ENCODE measurements around the gene GLCE. TPM values are rescaled to one million over a fixed set of nuclear protein-coding genes. Genes with fewer than 3 reads are reported as not detected.
"Not testable (repeated sequence)": the region's sequence is repeated elsewhere in the genome, so short reads cannot be mapped to it uniquely, and the experiment has no call there.

GLCE gene
- total and polyA plus RNA-seq, 4 donors = 6.8 to 26.3 (median 13.7) TPM

DNA sequence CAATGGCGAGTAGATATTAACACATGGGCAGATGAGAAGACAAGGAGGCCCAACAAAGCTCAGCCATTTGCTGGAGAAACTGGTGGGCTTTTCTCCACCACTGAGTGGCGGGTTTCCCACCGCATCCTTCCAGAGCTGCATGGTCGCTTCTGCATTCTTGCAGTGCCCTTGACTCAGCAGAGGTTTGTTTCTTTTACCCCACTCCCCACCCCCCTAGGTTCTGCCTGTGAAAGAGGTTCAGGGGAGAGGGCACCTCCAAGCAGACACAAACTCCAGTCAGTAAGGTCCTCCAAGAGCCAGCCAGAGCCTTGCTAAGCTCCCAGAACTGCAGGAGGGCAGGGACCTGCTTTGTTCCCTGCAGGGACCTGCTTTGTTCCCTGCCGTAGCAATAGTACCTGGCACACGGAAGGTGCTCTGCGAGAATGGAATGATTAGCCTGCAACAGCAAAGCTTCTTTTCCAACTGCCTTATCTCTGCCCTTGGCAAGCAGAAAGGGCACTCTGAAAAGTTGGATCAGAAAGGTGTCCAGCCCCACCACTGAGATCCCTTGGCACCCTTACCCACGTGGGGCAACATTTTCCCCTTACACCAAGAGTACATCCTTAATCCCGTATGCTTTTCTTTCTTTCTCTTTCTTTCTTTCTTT lies 139.6 kb downstream of the GLCE start:
- TF ChIP-seq SP1 (IDR thresholded peaks at IDR 0.05) (no peak), RAD21 (IDR thresholded peaks at IDR 0.05) (no peak), TAF1 (conservative IDR thresholded peaks at IDR 0.05) (no peak), JUND (IDR thresholded peaks at IDR 0.05) (no peak), NR2F2 (IDR thresholded peaks at IDR 0.05) (no peak)
- no peak for DNase-seq (ENCODE audit: low spot score)
- no peaks in the 10 kb centered on the region for H3K36me3 ChIP-seq (ENCODE audit: control insufficient read depth in 4 of 4, insufficient read depth in 3 of 4, low read depth in 1 of 4, low read length in 3 of 4)
- no peak overlapping the region for H3K9ac ChIP-seq (ENCODE audit: low read depth in 1 of 2, low read length in 2 of 2)
- H3K27me3 ChIP-seq (ENCODE audit: control insufficient read depth in 4 of 4, insufficient read depth in 4 of 4, low read length in 3 of 4) = peaks cover 0 to 4% (median 1%) of the 10 kb centered on the region in 4 donors
- H3K9me3 ChIP-seq (ENCODE audit: control insufficient read depth in 4 of 4, low read length in 3 of 4) = no peaks in the 10 kb centered on the region
- 56% methylated on average over 9 of the region's 9 CpGs for WGBS
- peaks cover 0 to 9% (median 5%) of the 10 kb centered on the region in 4 donors for H3K4me1 ChIP-seq (ENCODE audit: control insufficient read depth in 4 of 4, insufficient read depth in 4 of 4, low read length in 3 of 4)
- no peak overlapping the region for H3K4me3 ChIP-seq (ENCODE audit: low read depth in 1 of 3, low read length in 3 of 3)
- H3K27ac ChIP-seq (ENCODE audit: low read depth in 1 of 2, low read length in 2 of 2) = no peak overlapping the region

DNA sequence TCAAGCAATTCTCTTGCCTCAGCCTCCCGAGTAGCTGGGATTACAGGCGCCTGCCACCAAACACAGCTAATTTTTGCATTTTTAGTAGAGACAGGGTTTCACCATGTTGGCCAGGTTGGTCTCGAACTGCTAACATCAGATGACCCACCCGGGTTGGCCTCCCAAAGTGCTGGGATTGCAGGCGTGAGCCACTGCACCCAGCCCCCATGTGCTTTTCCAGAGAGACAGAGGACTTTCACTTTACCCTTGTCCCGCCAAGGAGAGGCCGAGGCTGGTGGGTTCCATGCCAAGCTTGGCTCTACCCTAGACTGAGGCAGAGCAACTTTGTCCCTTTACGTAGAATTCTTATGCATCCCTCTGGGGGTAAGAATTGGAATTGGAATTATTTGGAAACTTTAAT lies 140.7 kb downstream of the GLCE start:
- not testable (repeated sequence) for H3K4me3 ChIP-seq (ENCODE audit: low read depth in 1 of 3, low read length in 3 of 3); H3K27me3 ChIP-seq (ENCODE audit: control insufficient read depth in 4 of 4, insufficient read depth in 4 of 4, low read length in 3 of 4); DNase-seq (ENCODE audit: low spot score); H3K36me3 ChIP-seq (ENCODE audit: control insufficient read depth in 4 of 4, insufficient read depth in 3 of 4, low read depth in 1 of 4, low read length in 3 of 4); H3K27ac ChIP-seq (ENCODE audit: low read depth in 1 of 2, low read length in 2 of 2); H3K9ac ChIP-seq (ENCODE audit: low read depth in 1 of 2, low read length in 2 of 2); H3K9me3 ChIP-seq (ENCODE audit: control insufficient read depth in 4 of 4, low read length in 3 of 4)
- H3K4me1 ChIP-seq (ENCODE audit: control insufficient read depth in 4 of 4, insufficient read depth in 4 of 4, low read length in 3 of 4) = peaks cover 0 to 13% (median 5%) of the 10 kb centered on the region in 4 donors
- 93% methylated on average over 8 of the region's 8 CpGs for WGBS

DNA sequence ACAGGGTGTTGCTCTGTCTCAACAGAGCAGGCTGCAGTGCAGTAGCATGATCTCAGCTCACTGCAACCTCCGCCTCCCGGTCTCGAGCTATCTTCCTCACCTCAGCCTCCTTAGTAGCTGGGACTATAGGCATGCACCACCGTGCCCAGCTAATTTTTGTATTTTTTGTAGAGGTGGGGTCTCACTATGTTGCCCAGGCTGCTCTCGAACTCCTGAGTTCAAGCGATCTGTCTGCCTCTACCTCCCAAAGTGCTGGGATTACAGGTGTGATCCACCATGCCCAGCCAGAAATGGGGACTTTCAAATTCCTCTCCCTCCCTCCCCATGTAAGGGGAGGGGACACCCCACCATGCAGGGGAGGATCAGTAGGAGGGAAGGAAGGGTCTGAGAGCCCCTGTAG lies 141.7 kb downstream of the GLCE start:
- H3K27me3 ChIP-seq (ENCODE audit: control insufficient read depth in 4 of 4, insufficient read depth in 4 of 4, low read length in 3 of 4); H3K36me3 ChIP-seq (ENCODE audit: control insufficient read depth in 4 of 4, insufficient read depth in 3 of 4, low read depth in 1 of 4, low read length in 3 of 4); H3K9ac ChIP-seq (ENCODE audit: low read depth in 1 of 2, low read length in 2 of 2); H3K9me3 ChIP-seq (ENCODE audit: control insufficient read depth in 4 of 4, low read length in 3 of 4); H3K27ac ChIP-seq (ENCODE audit: low read depth in 1 of 2, low read length in 2 of 2); H3K4me3 ChIP-seq (ENCODE audit: low read depth in 1 of 3, low read length in 3 of 3); DNase-seq (ENCODE audit: low spot score): not testable (repeated sequence)
- H3K4me1 ChIP-seq (ENCODE audit: control insufficient read depth in 4 of 4, insufficient read depth in 4 of 4, low read length in 3 of 4) = peaks cover 0 to 13% (median 5%) of the 10 kb centered on the region in 4 donors
- 94% methylated on average over 6 of the region's 6 CpGs for WGBS

DNA sequence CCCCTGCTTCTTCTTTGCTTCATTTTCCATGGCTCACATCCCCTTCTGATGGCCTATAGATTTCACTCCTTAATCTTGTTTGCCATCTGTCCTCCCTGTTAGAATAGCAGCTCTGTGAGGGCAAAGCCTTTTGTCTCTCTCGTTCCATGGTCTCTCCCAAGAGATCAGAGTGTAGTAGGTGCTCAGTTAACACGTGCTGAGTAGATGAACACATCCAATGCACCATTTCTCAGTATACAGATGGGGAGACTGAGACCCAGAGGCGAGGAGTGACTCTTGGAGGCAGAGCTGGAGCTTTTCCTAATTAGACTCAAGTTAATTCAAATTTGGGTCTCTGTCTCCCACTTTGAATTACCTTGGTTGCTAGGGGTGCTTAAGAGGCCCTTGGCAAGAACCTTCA lies 142.5 kb downstream of the GLCE start:
- no peak overlapping the region for H3K27ac ChIP-seq (ENCODE audit: low read depth in 1 of 2, low read length in 2 of 2)
- WGBS = 79% methylated on average over 3 of the region's 3 CpGs

More for the DNA sequence above, 142.5 kb downstream of the GLCE start:
- no peak for DNase-seq (ENCODE audit: low spot score)
- Histone ChIP-seq H3K27me3 (ENCODE audit: control insufficient read depth in 4 of 4, insufficient read depth in 4 of 4, low read length in 3 of 4) (peaks cover 0 to 4% (median 1%) of the 10 kb centered on the region in 4 donors), H3K9ac (ENCODE audit: low read depth in 1 of 2, low read length in 2 of 2) (no peak overlapping the region), H3K4me1 (ENCODE audit: control insufficient read depth in 4 of 4, insufficient read depth in 4 of 4, low read length in 3 of 4) (peaks cover 0 to 13% (median 5%) of the 10 kb centered on the region in 4 donors), H3K36me3 (ENCODE audit: control insufficient read depth in 4 of 4, insufficient read depth in 3 of 4, low read depth in 1 of 4, low read length in 3 of 4) (no peaks in the 10 kb centered on the region), H3K4me3 (ENCODE audit: low read depth in 1 of 3, low read length in 3 of 3) (no peak overlapping the region), H3K9me3 (ENCODE audit: control insufficient read depth in 4 of 4, low read length in 3 of 4) (no peaks in the 10 kb centered on the region)
- TF ChIP-seq, protein P1, sequence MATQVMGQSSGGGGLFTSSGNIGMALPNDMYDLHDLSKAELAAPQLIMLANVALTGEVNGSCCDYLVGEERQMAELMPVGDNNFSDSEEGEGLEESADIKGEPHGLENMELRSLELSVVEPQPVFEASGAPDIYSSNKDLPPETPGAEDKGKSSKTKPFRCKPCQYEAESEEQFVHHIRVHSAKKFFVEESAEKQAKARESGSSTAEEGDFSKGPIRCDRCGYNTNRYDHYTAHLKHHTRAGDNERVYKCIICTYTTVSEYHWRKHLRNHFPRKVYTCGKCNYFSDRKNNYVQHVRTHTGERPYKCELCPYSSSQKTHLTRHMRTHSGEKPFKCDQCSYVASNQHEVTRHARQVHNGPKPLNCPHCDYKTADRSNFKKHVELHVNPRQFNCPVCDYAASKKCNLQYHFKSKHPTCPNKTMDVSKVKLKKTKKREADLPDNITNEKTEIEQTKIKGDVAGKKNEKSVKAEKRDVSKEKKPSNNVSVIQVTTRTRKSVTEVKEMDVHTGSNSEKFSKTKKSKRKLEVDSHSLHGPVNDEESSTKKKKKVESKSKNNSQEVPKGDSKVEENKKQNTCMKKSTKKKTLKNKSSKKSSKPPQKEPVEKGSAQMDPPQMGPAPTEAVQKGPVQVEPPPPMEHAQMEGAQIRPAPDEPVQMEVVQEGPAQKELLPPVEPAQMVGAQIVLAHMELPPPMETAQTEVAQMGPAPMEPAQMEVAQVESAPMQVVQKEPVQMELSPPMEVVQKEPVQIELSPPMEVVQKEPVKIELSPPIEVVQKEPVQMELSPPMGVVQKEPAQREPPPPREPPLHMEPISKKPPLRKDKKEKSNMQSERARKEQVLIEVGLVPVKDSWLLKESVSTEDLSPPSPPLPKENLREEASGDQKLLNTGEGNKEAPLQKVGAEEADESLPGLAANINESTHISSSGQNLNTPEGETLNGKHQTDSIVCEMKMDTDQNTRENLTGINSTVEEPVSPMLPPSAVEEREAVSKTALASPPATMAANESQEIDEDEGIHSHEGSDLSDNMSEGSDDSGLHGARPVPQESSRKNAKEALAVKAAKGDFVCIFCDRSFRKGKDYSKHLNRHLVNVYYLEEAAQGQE (IDR thresholded peaks at IDR 0.05) = no peak
- TF ChIP-seq RAD21 (IDR thresholded peaks at IDR 0.05) (no peak), EGR1 (IDR thresholded peaks at IDR 0.05; ENCODE audit: low read depth in 2 of 2) (no peak)

All from liver (tissue), 9 donors.